Esophagus squamous epithelium (tissue), 5 donors: Measurements from ENCODE around the gene TLR3. TPM values are rescaled to one million over a fixed set of nuclear protein-coding genes. Genes with fewer than 3 reads are reported as not detected.

Experiments used
- DNase-seq: peaks from one replicate; lab custom pipeline; 2025; lab: John Stamatoyannopoulos, UW
- H3K27ac ChIP-seq, 4 donors: fragments of 200-600 bp; sonication (generic); one replicate each; pipeline ENCODE4 v1.5.1; 2016 to 2019; ENCODE audit warnings: mild to moderate bottlenecking in 1 of 4
- H3K27me3 ChIP-seq, 4 donors: fragments of 200-600 bp; sonication (generic); 1 replicate in 3 of 4; 2 replicates in 1 of 4; pipeline versions ENCODE4 v1.5.1 to v1.6.0; 2017 to 2021; ENCODE audit warnings: antibody characterized with exemption in 1 of 4
- H3K36me3 ChIP-seq, 3 donors: fragments of 200-600 bp; sonication (generic); one replicate each; pipeline ENCODE4 v1.5.1; 2016 to 2019
- H3K4me1 ChIP-seq, 3 donors: fragments of 200-600 bp; sonication (generic); one replicate each; pipeline ENCODE4 v1.5.1; 2017 to 2019
- H3K4me3 ChIP-seq, 4 donors: fragments of 200-600 bp; sonication (generic); 1 replicate in 3 of 4; 2 replicates in 1 of 4; pipeline ENCODE4 v1.5.1; 2016 to 2019; ENCODE audit warnings: mild to moderate bottlenecking in 2 of 4, moderate library complexity in 1 of 4
- H3K9me3 ChIP-seq, 3 donors: fragments of 200-600 bp; sonication (generic); one replicate each; pipeline ENCODE4 v1.5.1; 2016 to 2019
- CTCF ChIP-seq, 6 experiments: fragments of 450-650 bp in 4 of 6; fragments of 200-600 bp in 2 of 6; sonication (generic) in 2 of 6; IDR thresholded peaks; one replicate each; pipeline ENCODE4 v1.5.1; 2016 to 2019; ENCODE audit warnings: antibody characterized with exemption in 6 of 6, mild to moderate bottlenecking in 4 of 6, moderate library complexity in 4 of 6
- POLR2A ChIP-seq, 4 donors: fragments of 450-650 bp; IDR thresholded peaks; one replicate each; pipeline ENCODE4 v1.6.1; 2017; ENCODE audit warnings: antibody characterized with exemption in 4 of 4, mild to moderate bottlenecking in 4 of 4, moderate library complexity in 3 of 4
- WGBS, 2 donors: methylation state at CpG; one replicate each; pipeline ENCODE4 v1.1.5; 2018; 5-methylcytosine and 5-hydroxymethylcytosine counted together
- intact Hi-C: fragments of 100-400 bp; cut with DNase I; formaldehyde crosslinking; loops from one replicate; pipeline ENCODE4 v1.15.0; 2022
- total RNA-seq, 4 donors: library from RNA; depleted of rRNA; stranded (reverse); fragments of >200 nt; gene quantifications; one replicate each; pipeline ENCODE4 v1.1.0, GENCODE V29; 2016
- donor health status: DM: yes; HTN: yes; CAD: no.

TLR3 gene
- total RNA-seq, 4 donors from 2014 or later = 2.8 to 11.6 (median 5.8) TPM

- H3K36me3 ChIP-seq = no peaks in the 10 kb centered on the region
- no peak for TF ChIP-seq POLR2A (IDR thresholded peaks at IDR 0.05)
- WGBS, 2 donors = 76 to 84% methylated on average over 11 of the region's 11 CpGs
- no peaks in the 10 kb centered on the region for H3K4me1 ChIP-seq
- no peaks in the 10 kb centered on the region for H3K27me3 ChIP-seq
- DNase-seq = no peak
- H3K4me3 ChIP-seq = no peak overlapping the region
- intact Hi-C loops = no loop called here
- no peaks in the 10 kb centered on the region for H3K9me3 ChIP-seq
- H3K27ac ChIP-seq = no peak overlapping the region
These were observed 17.9 kb upstream of the TLR3 start for GRCh38 chr4:186051096-186051495.

- H3K9me3 ChIP-seq = no peaks in the 10 kb centered on the region
- H3K4me3 ChIP-seq = no peak overlapping the region
- TF ChIP-seq POLR2A (IDR thresholded peaks at IDR 0.05) = no peak
- no peak for DNase-seq
- intact Hi-C loops = no loop called here
- no peaks in the 10 kb centered on the region for H3K27me3 ChIP-seq
- WGBS, 2 donors = 54 to 70% methylated on average over 6 of the region's 6 CpGs
- no peak overlapping the region for H3K27ac ChIP-seq
- no peaks in the 10 kb centered on the region for H3K36me3 ChIP-seq
- H3K4me1 ChIP-seq = no peaks in the 10 kb centered on the region
These were observed 10.5 kb upstream of the TLR3 start for GRCh38 chr4:186058253-186058979.

- Histone ChIP-seq H3K36me3 (no peaks in the 10 kb centered on the region), H3K27ac (no peak overlapping the region), H3K4me3 (no peak overlapping the region), H3K9me3 (no peaks in the 10 kb centered on the region), H3K4me1 (no peaks in the 10 kb centered on the region), H3K27me3 (no peaks in the 10 kb centered on the region)
- no peak for TF ChIP-seq POLR2A (IDR thresholded peaks at IDR 0.05)
- TF ChIP-seq CTCF (IDR thresholded peaks at IDR 0.05) = no peak
- intact Hi-C loops = no loop called here
- DNase-seq = no peak
- WGBS, 2 donors = 46 to 66% methylated on average over 3 of the region's 3 CpGs
These were observed 10.0 kb upstream of the TLR3 start for GRCh38 chr4:186058980-186059316.

- H3K9me3 ChIP-seq = no peaks in the 10 kb centered on the region
- H3K27me3 ChIP-seq = no peaks in the 10 kb centered on the region
- no peak overlapping the region for H3K27ac ChIP-seq
- no peak overlapping the region for H3K4me3 ChIP-seq
- H3K36me3 ChIP-seq = no peaks in the 10 kb centered on the region
- TF ChIP-seq CTCF (IDR thresholded peaks at IDR 0.05) (no peak), POLR2A (IDR thresholded peaks at IDR 0.05) (no peak)
- DNase-seq = no peak
- intact Hi-C loops = no loop called here
- 84 to 86% methylated on average over 4 of the region's 4 CpGs for WGBS, 2 donors
- no peaks in the 10 kb centered on the region for H3K4me1 ChIP-seq
These were observed 7.0 kb upstream of the TLR3 start for GRCh38 chr4:186061921-186062320.

- Histone ChIP-seq H3K4me1 (peaks cover 0 to 32% (median 9%) of the 10 kb centered on the region in 3 donors), H3K27ac (peak overlapping the region; percentile 45 to 88 (median 76)), H3K27me3 (no peaks in the 10 kb centered on the region), H3K36me3 (no peaks in the 10 kb centered on the region), H3K9me3 (no peaks in the 10 kb centered on the region), H3K4me3 (peak overlapping the region; percentile 34 to 67 (median 56))
- DNase-seq = peak; percentile 2
- 31 to 41% methylated on average over 9 of the region's 9 CpGs for WGBS, 2 donors
- TF ChIP-seq POLR2A (IDR thresholded peaks at IDR 0.05) = no peak
- peak in 5 of 6 experiments; percentile 31 to 61 (median 55) for TF ChIP-seq CTCF (IDR thresholded peaks at IDR 0.05)
- intact Hi-C loops = loop anchor here (5.0 kb wide), 1 partner anchor 69 kb away; no protein-coding TSS in a partner anchor
These were observed 1.1 kb upstream of the TLR3 start for GRCh38 chr4:186067757-186068385.

- WGBS, 2 donors = 36 to 44% methylated on average over 4 of the region's 4 CpGs
- intact Hi-C loops = loop anchor here (5.0 kb wide), 1 partner anchor 68 kb away; no protein-coding TSS in a partner anchor
These were observed 773 bp downstream of the TLR3 start for GRCh38 chr4:186069729-186070128.

More at GRCh38 chr4:186069729-186070128, 773 bp downstream of the TLR3 start:
- Histone ChIP-seq H3K27ac (peak overlapping the region; percentile 57 to 88 (median 76)), H3K4me1 (peaks cover 0 to 37% (median 9%) of the 10 kb centered on the region in 3 donors), H3K9me3 (no peaks in the 10 kb centered on the region), H3K36me3 (no peaks in the 10 kb centered on the region), H3K27me3 (no peaks in the 10 kb centered on the region), H3K4me3 (peak overlapping the region; percentile 34 to 67 (median 56))
- no peak for TF ChIP-seq CTCF (IDR thresholded peaks at IDR 0.05)
- TF ChIP-seq POLR2A (IDR thresholded peaks at IDR 0.05) = no peak
- DNase-seq = no peak
